HL-60 (cell line): ENCODE data around the gene CFC1.
"Not testable (repeated sequence)": the region's sequence is repeated elsewhere in the genome, so short reads cannot be mapped to it uniquely, and the experiment has no call there.

Source experiments
- CTCF ChIP-seq: IDR thresholded peaks from one replicate; pipeline ENCODE4 v1.5.1; 2011; ENCODE audit warnings: low read length, control low read depth, inconsistent platforms; ENCODE audit not compliant: insufficient read depth
- POLR2AphosphoS5 ChIP-seq: IDR thresholded peaks from 2 replicates; pipeline ENCODE4 v1.6.1; 2012; ENCODE audit warnings: low read depth
- REST ChIP-seq: IDR thresholded peaks from 2 replicates; pipeline ENCODE4 v1.6.1; 2012; ENCODE audit warnings: low read depth; ENCODE audit not compliant: insufficient replicate concordance

GRCh38 chr2:130608276-130609001, 9.1 kb upstream of the CFC1 start:
- not testable (repeated sequence) for TF ChIP-seq CTCF, REST, POLR2AphosphoS5
